RCC 7860 (cell line): Measurements from ENCODE around the gene PROM2.

Source experiments
- DNase-seq: peaks from one replicate; pipeline ENCODE4 v3.0.0-alpha.2; 2015; ENCODE audit warnings: low spot score
- FAIRE-seq: peaks from 2 replicates; lab custom pipeline; 2012; peaks lifted over from hg19 to GRCh38; lab: Jason Lieb, UNC

Gene PROM2

GRCh38 chr2:95318431-95319220, 44.4 kb downstream of the PROM2 start:
- DNase-seq: no peak
- FAIRE-seq: no peak

DNA sequence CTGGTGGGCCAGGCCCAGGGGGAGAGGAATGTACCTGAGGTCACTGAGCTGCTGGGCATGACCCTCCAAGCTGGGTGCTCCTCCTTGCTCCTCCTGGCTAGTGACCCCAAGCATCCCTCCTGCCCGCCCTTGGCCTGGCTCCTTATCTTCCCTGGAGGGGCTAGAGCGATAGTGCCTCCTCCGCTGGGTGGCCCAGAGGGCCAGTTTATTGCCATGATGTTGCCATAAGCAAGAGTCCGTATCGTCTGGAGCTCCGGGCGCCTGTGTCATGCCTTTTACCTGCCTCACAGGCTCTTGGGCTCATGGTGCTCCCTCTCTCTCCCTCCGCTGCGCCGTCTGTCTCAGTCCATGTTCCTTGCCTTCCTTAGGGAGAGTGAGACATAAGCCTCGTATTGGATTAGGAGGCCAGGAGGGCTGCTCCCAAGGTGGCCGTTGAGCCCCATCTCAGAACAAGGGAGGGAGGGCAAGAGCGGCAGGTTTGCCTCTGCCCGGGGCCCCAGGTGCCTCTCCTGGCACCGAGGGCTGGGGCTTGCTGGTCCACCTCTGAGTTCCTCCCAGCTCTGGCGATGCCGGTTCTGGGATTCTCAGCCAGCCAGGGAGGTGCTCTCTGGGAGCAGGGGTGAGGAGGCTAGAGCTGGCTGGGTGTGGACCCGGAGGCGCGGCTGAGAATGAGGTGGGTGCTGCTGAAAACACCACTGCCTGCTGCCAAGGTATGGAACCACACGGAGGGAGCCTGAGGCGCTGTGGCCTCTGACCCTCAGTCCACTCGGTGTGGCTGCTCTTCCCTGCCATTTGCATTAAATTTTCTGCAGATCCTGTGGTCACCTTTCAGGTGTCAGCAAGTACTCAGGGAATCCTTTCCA, 45.5 kb downstream of the PROM2 start:
- DNase-seq (no peak), FAIRE-seq (no peak)

DNA sequence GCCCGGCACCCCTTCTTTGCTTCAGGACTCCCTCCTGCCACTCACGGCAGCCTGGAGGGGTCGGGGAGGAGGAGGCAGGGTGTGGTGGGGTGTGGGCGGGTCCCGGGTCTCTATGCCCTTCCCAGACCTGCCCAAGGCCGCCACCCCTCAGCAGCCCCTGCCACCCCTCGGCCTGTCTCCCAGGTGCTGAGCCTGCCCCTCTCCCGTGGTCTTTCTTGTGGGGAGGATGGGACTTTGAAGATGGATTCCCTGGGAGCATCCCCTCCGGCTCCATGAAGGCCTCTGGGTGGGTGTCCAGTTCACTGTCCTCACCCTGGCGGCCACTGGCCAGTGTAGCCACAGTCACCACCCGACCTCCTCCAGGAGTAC, 46.1 kb downstream of the PROM2 start:
- FAIRE-seq (no peak), DNase-seq (no peak)

DNA sequence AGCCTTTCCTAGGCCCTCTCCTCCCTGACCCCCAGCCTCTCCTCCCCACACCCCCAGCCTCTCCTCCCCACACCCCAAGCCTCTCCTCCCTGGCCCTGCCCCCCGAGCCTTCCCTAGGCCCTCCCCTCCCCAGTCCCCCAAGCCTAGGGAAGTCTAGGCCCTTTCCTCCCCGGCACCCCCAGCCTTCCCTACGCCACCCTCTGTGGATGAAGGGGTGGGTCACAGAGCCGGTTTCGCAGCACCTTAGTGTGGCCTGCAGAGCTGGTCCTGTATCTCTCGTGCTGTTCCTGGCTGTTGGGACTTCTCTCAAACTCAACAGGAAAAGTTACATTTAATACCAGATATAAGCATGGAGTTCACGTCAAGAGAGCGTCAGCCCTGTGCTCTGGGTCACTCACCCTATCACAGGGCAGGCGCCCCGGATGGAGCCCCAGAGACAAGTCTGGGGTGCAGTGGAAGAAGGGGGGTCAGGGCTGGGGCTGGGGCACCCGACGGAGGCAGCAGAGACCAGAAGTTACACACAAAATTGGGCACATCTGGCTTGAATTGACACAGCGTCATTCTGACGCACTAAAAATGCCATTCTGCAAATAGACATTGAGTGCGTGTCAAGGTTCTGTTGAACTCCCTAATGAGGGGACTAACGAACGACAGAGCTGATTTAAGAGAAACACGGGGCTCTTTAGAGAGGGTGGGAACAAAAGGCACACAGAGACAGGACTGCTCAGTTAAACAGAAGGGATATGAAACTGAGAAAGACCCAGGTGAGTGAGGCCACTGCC, 46.9 kb downstream of the PROM2 start:
- no peak for DNase-seq
- no peak for FAIRE-seq

- FAIRE-seq (no peak), DNase-seq (no peak)
These were observed 49.3 kb downstream of the PROM2 start for GRCh38 chr2:95323347-95324155.

- FAIRE-seq (no peak), DNase-seq (no peak)
These were observed 50.8 kb downstream of the PROM2 start for GRCh38 chr2:95325026-95325425.

DNA sequence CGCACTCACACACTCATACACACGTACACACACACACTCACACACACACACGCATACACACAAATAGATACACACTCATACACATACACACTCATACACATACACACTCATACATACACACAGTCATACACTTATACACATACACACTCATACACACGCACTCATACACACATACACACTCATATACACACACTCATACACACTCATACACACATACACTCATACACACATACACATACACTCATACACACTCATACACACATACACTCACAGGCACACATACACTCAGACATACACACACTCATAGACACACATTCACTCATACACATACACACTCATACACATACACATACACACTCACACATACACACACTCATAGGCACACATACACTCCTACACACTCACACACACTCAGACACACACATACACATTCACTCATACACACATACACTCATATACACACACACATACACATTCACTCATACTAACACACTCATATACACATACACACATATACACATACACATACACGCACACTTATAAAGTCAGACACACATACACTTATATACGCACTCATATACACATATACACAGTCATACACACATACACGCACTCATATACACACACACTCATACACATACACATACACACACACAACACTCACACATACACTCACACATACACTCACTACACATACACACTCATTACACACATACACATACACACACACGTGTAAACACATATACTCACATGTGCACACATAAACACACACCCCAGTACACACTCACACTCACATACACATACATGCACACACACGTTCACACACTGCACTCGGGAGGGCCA, 51.6 kb downstream of the PROM2 start:
- DNase-seq: no peak
- FAIRE-seq: no peak

DNA sequence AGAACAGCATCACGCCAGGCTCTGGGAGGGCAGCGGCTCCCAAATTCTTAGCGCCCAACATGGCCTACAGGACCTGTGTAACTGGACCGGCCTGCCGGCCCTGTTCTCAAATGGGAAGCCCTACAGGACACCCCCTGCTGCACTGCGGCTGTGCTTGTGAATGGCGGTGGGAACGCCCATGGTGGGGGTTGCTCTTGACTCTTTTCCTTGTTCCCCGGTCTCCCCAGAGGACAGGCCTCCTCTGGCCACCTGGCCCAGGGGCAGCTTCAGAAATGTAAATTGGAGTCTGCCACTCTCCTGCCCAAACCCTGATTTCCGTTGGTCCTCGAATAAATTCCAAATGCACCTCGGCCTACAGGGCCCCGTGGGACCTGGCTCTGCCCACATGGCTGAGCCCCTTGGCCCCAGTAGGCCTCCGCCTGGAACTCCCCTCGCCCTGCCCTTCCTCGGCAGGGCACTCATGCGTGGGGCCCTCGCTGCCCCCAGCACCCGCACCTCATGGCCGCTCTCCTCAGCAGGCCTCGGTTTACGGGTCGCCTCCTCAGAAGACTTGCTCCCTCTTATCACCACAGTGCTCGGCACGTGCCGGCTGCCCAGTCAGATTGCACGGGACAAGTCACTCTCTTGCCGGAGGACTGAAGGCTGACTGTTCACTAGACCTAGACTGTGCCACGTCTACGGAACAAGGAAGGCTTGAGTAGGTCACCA, 52.3 kb downstream of the PROM2 start:
- no peak for DNase-seq
- FAIRE-seq: no peak

DNA sequence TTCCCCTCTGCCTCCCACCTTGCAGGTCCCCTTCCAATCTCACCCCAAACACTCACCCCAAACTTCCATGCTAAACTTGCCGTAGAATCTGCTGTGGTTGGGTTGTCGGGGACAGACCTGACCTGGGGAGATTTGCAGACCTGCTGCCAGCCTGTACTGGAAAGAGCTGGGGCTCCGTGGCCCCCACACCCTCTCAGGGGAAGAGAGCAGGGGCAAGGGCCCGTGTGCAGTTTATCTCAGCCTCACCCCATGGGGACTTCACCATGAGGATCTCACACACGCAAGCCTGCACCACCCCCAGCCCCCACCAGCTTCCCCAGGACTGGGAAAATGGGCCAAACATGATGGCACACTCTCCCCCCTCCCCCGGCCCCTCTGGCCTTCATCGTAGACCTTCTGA, 53.6 kb downstream of the PROM2 start:
- no peak for FAIRE-seq
- no peak for DNase-seq

DNA sequence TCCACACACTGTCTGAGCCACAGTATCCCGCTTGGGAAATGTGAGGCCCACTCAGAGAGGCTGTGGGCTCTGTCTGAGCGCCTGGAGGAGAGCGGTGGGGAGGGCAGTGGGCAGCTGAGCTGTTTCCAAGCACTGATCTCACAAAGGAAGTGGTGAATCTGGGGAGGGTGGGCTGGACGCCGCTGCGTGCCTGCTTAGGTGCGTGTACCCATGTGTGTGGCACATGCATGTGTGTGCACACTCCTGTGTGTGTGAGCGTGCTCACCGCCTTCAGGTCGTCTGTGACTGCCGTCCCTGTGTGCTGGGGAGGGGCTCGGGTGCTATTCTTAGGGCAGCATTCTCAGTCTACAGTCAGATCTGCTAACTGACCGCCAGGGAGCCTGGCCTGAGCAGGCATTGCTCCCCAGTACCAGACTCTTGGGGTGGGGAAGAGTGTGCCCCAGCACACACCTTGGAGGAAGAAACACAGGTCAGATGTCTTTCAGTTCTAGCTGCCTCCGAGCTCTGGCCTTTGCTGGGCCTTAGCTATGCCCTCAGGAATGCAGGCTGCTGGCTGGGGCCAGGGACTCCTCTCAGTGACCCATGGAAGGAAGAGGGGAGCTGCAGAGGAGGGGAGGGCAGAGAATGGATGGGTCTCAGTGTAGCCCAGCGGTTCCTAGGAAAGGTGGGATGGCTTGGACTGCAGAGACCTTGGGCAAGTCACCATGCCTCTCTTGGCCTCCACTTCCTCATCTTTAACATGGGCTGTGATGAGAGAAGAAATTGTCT, 54.3 kb downstream of the PROM2 start:
- DNase-seq: no peak
- FAIRE-seq: no peak

DNA sequence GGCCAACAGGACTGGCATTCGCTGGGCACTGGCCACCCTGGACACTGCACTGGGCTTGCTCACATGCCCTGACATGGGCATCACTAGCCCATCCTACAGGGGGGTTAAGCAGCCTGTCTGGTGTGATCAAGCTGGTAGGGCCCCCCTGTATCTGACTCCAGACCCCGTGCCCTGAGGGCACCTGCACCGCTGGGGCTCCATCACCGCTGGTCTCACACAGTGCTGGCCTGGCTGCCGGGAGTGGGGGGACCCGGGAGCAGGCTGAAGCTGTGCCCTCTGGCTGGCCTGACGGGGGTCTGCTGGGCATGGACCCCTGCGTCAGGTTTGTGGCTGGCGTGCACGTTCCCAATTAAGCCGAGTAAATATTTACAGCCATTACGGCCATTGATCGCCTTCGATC, 55.2 kb downstream of the PROM2 start:
- DNase-seq (no peak), FAIRE-seq (no peak)

DNA sequence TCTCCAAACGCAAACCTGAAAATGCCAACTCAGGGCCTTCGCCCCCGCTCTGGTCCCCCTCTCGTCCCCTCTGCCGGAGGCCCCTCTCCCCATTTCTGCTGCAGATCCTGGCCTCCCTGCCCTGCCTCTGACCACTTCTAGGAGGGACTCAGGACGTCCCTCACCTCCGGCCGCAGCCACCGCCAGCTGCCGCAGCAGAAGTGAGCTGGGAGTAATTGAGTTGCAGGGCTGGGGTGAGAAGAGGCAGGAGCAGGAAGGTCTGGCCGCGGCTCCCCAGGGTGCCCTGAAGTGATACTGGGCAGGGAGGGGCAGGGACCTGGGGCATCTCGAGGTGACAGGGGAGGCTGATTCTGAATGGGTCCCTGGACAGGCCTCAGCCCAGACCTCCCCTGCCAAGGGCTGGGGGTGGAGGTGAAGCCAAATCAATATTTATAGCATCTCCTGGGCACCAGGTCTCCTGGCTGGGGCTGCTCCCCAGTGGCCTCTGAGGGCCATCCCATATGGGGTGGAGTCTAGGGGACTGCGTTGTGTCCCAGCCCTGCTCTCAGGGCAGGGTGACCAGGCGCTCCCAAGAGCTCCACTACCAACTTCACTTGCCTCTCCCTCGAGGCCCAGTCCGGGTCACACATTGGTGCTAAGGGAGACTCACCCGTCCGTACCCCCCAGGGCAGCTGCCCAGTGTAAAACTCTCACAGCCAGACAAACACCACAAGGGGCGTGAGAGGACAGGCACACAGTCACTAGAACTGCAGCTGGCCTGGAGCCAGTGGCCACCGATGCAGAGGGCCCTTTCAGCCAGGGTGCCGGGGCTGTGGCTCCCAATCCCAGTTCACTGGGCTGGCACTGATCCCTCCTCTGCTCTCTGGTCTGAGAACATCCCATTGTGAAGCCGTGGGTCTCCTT, 55.9 kb downstream of the PROM2 start:
- no peak for FAIRE-seq

GRCh38 chr2:95330794-95331338, 56.6 kb downstream of the PROM2 start:
- FAIRE-seq (no peak), DNase-seq (no peak)

More for the DNA sequence above, 55.9 kb downstream of the PROM2 start:
- peak; percentile 27 for DNase-seq

GRCh38 chr2:95331606-95332005, 57.4 kb downstream of the PROM2 start:
- no peak for DNase-seq
- FAIRE-seq: no peak

- FAIRE-seq (no peak), DNase-seq (no peak)
These were observed 57.8 kb downstream of the PROM2 start for GRCh38 chr2:95332036-95332435.

GRCh38 chr2:95333056-95333455, 58.8 kb downstream of the PROM2 start:
- FAIRE-seq (no peak), DNase-seq (no peak)

- DNase-seq: peak; percentile 92
- peak; percentile 84 for FAIRE-seq
These were observed 59.7 kb downstream of the PROM2 start for GRCh38 chr2:95333888-95334338.
